Measurements from ENCODE around the gene RIPK3. TPM values are rescaled to one million over a fixed set of nuclear protein-coding genes. Genes with fewer than 3 reads are reported as not detected.

The RIPK3 gene
- total RNA-seq, 4 donors from 2014 or later, result 0.29 to 123 (median 6.0) TPM

GRCh38 chr14:24312736-24313507 is 26.9 kb downstream of the RIPK3 start:
- DNase-seq, result no peak
- intact Hi-C loops (cut with DNase I; ENCODE audit: low total_unique reads), result no loop called here
- Histone ChIP-seq H3K4me3 (no peak overlapping the region), H3K36me3 (no peaks in the 10 kb centered on the region), H3K27ac (peak overlapping the region; percentile 78 to 80), H3K4me1 (peaks cover 5 to 20% of the 10 kb centered on the region in 2 donors), H3K27me3 (no peaks in the 10 kb centered on the region), H3K9me3 (no peaks in the 10 kb centered on the region)
- TF ChIP-seq CTCF (IDR thresholded peaks at IDR 0.05) (no peak), POLR2A (IDR thresholded peaks at IDR 0.05) (no peak)

GRCh38 chr14:24311837-24312615 is 27.8 kb downstream of the RIPK3 start:
- Histone ChIP-seq H3K4me3 (peak overlapping the region in 1 of 2 donors; percentile 61), H3K9me3 (no peaks in the 10 kb centered on the region), H3K27me3 (no peaks in the 10 kb centered on the region), H3K4me1 (peaks cover 5 to 20% of the 10 kb centered on the region in 2 donors), H3K27ac (peak overlapping the region; percentile 78 to 80), H3K36me3 (no peaks in the 10 kb centered on the region)
- intact Hi-C loops (cut with DNase I; ENCODE audit: low total_unique reads), result no loop called here
- DNase-seq, result no peak
- no peak for TF ChIP-seq CTCF (IDR thresholded peaks at IDR 0.05)
- TF ChIP-seq POLR2A (IDR thresholded peaks at IDR 0.05), result no peak

- no peaks in the 10 kb centered on the region for H3K9me3 ChIP-seq
- peak within 1 kb of the TSS; percentile 32 to 61 for H3K4me3 ChIP-seq
- H3K36me3 ChIP-seq, result no peaks in the 10 kb centered on the region
- H3K27ac ChIP-seq, result peak within 1 kb of the TSS; percentile 78 to 80
- TF ChIP-seq POLR2A (IDR thresholded peaks at IDR 0.05) (peak in 1 of 2 donors; percentile 30), CTCF (IDR thresholded peaks at IDR 0.05) (peak in 2 of 4 experiments; percentile 28 to 35)
- no peaks in the 10 kb centered on the region for H3K27me3 ChIP-seq
- H3K4me1 ChIP-seq, result peaks cover 5 to 11% of the 10 kb centered on the region in 2 donors
- intact Hi-C loops (cut with DNase I; ENCODE audit: low total_unique reads), result no loop called here
- peak in 1 of 2 donors; percentile 73 for DNase-seq
These were observed 28.9 kb downstream of the RIPK3 start, which contains the start of gene LTB4R for GRCh38 chr14:24310646-24311604. Gene LTB4R, plus strand, starts transcription at chr14:24311502. Its CDS starts 4,150 bp downstream, at chr14:24315652.

DNA sequence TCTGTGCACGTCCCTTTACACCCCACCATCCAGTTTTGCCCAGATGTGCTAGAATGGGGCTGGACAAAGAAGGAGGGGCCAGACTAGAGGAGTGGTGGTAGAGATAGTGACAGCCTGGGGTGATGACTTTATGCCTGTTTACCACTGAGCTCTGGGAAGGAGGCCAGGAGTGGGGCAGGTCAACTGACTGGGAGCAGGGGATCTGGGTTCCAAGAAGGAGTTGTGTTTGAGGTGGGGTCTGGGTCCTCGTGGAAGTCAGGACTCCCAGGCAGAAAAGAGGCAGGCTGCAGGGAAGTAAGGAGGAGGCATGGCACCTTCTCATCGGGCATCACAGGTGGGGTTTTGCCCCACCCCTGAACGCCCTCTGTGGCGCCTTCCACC is 29.5 kb downstream of the RIPK3 start:
- no peaks in the 10 kb centered on the region for H3K27me3 ChIP-seq
- intact Hi-C loops (cut with DNase I; ENCODE audit: low total_unique reads), result no loop called here
- peak overlapping the region; percentile 78 to 80 for H3K27ac ChIP-seq
- DNase-seq, result no peak
- no peaks in the 10 kb centered on the region for H3K9me3 ChIP-seq
- peak overlapping the region in 1 of 2 donors; percentile 61 for H3K4me3 ChIP-seq
- TF ChIP-seq POLR2A (IDR thresholded peaks at IDR 0.05), result no peak
- TF ChIP-seq CTCF (IDR thresholded peaks at IDR 0.05), result no peak
- peaks cover 5 to 11% of the 10 kb centered on the region in 2 donors for H3K4me1 ChIP-seq
- no peaks in the 10 kb centered on the region for H3K36me3 ChIP-seq
